ENCODE measurements around the gene SMCO4.
"Not testable (repeated sequence)": the region's sequence is repeated elsewhere in the genome, so short reads cannot be mapped to it uniquely, and the experiment has no call there.

Gene SMCO4

DNA sequence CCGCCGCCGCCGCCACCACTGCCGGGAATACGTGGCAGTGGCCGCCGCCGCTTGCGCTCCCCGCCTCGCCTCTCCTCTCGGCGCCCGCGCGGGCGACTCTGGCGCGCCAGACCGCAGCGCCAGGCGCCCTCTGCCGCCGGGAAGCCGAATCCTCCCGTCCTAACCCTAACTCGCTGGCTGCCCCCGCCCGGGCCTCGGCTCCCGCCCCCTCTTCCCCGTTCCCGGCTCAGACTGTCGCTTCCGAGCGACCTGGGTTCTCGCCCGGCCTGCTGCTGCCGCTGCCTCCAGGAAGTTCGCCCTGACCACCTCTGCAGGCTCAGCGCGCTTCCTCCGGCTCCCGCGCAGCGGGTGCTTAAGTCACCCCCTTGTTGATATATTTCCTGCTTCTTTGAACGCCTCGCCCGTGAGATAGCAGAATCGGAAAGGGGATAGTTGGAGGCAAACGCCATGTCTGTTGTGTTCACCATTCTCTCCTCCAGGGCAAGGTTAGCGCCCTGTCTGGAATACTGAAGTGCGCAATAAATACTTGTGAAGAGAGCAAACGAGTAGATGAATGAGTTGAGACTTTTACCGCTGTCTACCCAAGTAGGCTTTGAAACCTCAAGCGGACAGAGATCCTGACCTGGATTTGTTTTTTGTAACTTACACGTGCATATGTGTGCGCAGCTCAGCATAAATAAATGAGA lies at the start of gene SMCO4:
Gene SMCO4 (minus strand): TSS at position 100 of the 686 bp plus-strand sequence. CDS start 64,202 bp downstream, outside the sequence.
- DNase-seq (ENCODE audit: low read depth, low spot score) = no peak
- ChIA-PET CTCF (interaction anchor here (3.1 kb wide), 1 partner anchor 309 kb away, joined by 14 read pairs; no protein-coding TSS in a partner anchor), POLR2A (no interaction called here)
- peak within 1 kb of the TSS; percentile 65 for H3K4me3 ChIP-seq (ENCODE audit: low read depth, low read length)
- TF ChIP-seq, protein P1, sequence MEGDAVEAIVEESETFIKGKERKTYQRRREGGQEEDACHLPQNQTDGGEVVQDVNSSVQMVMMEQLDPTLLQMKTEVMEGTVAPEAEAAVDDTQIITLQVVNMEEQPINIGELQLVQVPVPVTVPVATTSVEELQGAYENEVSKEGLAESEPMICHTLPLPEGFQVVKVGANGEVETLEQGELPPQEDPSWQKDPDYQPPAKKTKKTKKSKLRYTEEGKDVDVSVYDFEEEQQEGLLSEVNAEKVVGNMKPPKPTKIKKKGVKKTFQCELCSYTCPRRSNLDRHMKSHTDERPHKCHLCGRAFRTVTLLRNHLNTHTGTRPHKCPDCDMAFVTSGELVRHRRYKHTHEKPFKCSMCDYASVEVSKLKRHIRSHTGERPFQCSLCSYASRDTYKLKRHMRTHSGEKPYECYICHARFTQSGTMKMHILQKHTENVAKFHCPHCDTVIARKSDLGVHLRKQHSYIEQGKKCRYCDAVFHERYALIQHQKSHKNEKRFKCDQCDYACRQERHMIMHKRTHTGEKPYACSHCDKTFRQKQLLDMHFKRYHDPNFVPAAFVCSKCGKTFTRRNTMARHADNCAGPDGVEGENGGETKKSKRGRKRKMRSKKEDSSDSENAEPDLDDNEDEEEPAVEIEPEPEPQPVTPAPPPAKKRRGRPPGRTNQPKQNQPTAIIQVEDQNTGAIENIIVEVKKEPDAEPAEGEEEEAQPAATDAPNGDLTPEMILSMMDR (IDR thresholded peaks at IDR 0.05; ENCODE audit: insufficient read depth, low read length, missing control alignments) = peak; percentile 83

GRCh38 chr11:93591247-93591898 lies 48.2 kb upstream of the SMCO4 start:
- H3K4me3 ChIP-seq (ENCODE audit: low read depth, low read length) = no peak overlapping the region
- DNase-seq (ENCODE audit: low read depth, low spot score) = no peak
- ChIA-PET POLR2A (no interaction called here), CTCF (no interaction called here)
- TF ChIP-seq, protein P1 (IDR thresholded peaks at IDR 0.05; ENCODE audit: insufficient read depth, low read length, missing control alignments) = no peak

DNA sequence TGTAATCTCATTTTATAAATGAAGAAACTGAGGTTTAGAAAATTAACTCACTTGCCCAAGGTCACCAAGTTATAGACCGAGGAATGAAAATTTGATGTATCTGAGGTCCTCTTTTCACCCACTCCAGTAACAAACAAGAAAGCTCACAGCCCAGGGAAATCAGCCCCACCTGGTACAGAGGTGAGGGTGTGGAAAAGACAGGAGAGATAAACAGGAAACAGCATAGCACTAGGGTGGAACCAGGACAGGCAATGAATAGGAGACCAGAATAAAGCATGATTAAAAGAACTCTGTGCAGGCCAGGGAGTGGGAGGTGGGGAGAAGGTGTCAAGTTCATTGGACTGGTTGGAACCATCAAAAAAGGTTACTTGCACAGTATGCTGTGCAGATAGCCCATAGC lies 46.2 kb upstream of the SMCO4 start:
- no peak overlapping the region for H3K4me3 ChIP-seq (ENCODE audit: low read depth, low read length)
- no peak for DNase-seq (ENCODE audit: low read depth, low spot score)
- TF ChIP-seq, protein P1 (IDR thresholded peaks at IDR 0.05; ENCODE audit: insufficient read depth, low read length, missing control alignments) = no peak
- POLR2A ChIA-PET = no interaction called here
- CTCF ChIA-PET = no interaction called here

GRCh38 chr11:93587858-93588581 lies 44.8 kb upstream of the SMCO4 start:
- no peak overlapping the region for H3K4me3 ChIP-seq (ENCODE audit: low read depth, low read length)
- ChIA-PET CTCF (interaction anchor here (1.6 kb wide), 1 partner anchor 354 kb away, joined by 4 read pairs; no protein-coding TSS in a partner anchor), POLR2A (no interaction called here)
- TF ChIP-seq, protein P1 (IDR thresholded peaks at IDR 0.05; ENCODE audit: insufficient read depth, low read length, missing control alignments) = no peak
- no peak for DNase-seq (ENCODE audit: low read depth, low spot score)

DNA sequence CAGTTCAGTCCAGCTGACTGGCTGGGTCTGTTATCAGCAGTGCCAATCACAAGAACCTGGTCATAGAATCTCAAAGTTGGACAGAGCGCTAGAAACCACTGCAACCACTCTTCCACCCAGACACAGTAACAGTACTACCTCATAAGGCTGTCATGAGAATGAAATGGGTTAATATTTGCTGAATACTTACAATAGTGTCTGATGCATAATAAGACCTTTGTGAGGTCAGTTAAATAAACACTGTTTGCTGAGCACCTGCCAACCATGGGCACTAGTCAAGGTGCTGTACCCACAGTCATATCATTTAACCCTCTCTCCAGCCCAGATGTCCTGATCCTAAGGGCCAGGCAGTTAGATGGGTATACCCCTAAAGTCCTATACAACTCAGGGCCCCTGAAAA lies 44.2 kb upstream of the SMCO4 start:
- DNase-seq (ENCODE audit: low read depth, low spot score); H3K4me3 ChIP-seq (ENCODE audit: low read depth, low read length); POLR2A ChIA-PET: not testable (repeated sequence)
- CTCF ChIA-PET = interaction anchor here (1.6 to 1.9 kb wide), 2 partner anchors 66 to 353 kb away, joined by 4 to 5 read pairs; no protein-coding TSS in a partner anchor

GRCh38 chr11:93585758-93586157 lies 42.6 kb upstream of the SMCO4 start:
- ChIA-PET POLR2A (interaction anchor here (1.2 kb wide), 1 partner anchor 8 kb away, joined by 4 read pairs; no protein-coding TSS in a partner anchor), CTCF (interaction anchor here (0.9 to 1.9 kb wide), 2 partner anchors 13 to 68 kb away, joined by 3 to 5 read pairs; no protein-coding TSS in a partner anchor)
- H3K4me3 ChIP-seq (ENCODE audit: low read depth, low read length) = no peak overlapping the region
- TF ChIP-seq, protein P1 (IDR thresholded peaks at IDR 0.05; ENCODE audit: insufficient read depth, low read length, missing control alignments) = no peak
- peak; percentile 42 for DNase-seq (ENCODE audit: low read depth, low spot score)

All from AG04449 (cell line).